Epidermal melanocyte (primary cell): ENCODE results near the gene LNX1.
A peak's percentile ranks its signal among the peaks of the same experiment; 100 is the strongest.

ENCODE experiments used
- DNase-seq: peaks from one replicate; pipeline ENCODE4 v3.0.0; 2011; ENCODE audit warnings: low spot score; ENCODE audit not compliant: insufficient read length

The LNX1 gene

DNA sequence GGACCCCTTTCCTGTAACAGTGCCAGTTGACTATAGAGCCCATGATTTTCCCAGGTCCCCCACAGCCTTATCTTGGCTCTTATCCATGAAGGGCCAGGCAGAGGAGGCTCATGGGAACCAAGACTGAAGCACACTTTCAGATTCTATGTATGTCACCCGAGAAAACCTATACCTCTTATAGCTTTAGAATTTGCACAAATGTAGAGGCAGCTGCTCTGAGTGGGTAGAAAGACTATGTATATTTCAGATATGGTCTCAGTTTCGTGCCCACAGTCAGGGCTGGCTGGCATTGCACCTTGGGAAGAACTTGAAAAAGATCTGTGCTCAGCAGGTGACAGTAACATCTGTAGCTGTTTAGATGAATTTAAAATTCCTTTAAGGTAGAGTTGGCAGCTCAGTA is 8.3 kb upstream of the LNX1 start:
- no peak for DNase-seq

DNA sequence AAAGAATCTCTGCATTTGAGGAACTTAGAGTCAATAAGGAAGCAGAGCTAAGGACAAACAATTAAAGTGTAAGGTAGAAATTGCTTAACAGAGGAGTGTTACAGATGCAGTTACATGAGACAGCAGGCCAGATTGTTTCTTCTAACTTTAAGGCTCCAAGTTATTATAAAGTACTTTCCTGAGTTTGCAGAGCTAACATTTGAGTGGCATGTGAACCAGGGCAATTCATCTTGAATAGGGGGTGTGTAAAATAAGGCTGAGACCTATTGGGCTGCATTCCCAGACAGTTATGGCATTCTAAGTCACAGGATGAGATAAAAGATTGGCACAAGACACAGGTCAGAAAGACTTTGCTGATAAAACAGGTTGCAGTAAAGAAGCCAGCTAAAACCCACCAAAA is 7.6 kb upstream of the LNX1 start:
- DNase-seq: no peak

DNA sequence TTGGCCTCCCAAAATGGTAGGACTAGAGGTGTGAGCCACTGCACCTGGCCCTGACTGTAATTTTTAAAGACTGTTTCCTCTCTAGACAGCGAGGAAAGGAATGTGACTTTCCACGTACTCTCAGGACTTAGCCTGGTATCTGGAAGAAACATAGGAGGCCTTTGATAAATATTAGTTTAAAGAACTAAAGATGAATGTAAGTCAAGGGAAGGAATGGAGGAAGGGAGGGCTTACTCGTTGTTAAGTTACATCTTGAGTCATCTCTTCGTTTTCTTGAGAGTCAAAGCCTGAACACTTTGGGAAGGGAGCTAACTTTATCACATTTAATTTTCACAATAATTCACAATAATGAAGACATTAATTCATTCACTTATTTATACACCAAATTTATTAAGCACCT is 7.2 kb upstream of the LNX1 start:
- DNase-seq: no peak

DNA sequence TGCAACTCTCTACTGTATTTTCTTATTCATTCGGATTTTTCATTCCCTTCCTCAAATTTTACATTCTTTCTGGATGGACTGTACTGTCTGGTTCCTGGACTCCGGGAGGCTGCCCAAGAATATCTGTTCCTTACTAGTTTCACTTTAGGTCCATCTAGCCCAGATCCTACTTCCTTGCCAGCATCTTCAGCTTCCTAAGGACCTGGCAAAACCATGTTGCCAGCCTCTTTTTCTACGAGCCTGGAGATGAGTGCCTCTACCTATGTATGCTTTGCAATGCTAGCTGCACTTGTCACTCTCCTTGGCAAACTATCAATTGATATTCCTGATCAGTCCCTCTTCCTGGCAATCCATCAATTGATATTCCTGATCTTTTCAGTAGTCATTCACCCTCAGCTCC is 5.6 kb upstream of the LNX1 start:
- DNase-seq: no peak

DNA sequence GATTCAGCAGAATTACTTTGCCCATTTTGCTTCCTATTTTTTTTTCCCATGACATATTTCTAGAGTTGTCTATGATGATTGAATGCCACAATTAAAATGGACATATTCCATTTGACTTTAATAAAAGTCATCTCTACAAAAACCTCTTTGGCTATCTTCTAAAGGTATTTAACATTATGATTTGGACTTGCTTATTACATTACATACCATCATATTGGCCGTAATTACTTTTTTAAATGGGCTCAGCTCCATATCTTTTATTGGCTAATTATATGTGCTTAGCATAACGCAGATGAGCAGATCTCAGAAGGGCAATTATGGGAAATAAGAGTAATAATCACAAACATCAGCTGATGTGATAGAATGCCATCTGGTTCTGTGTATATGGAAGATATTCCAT is 4.5 kb upstream of the LNX1 start:
- no peak for DNase-seq

DNA sequence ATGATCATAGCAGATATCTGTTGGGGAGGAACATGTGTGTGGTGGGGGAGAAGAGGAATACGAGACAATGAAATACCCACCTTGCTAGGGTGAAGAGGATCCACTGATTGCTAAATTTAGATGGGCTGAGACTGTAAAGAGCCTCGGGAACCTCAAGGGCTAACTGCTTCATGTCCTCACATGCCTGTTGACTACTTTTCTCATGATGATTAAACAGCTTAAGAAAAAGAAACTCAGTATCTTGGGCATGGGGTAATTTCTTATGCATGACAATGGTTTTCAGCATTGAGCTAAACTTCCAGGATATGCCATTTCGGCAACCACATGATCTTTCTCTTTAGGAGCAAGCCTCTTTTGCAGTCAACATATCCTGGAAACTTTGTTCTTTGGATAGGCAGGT is 3.9 kb upstream of the LNX1 start:
- no peak for DNase-seq

DNA sequence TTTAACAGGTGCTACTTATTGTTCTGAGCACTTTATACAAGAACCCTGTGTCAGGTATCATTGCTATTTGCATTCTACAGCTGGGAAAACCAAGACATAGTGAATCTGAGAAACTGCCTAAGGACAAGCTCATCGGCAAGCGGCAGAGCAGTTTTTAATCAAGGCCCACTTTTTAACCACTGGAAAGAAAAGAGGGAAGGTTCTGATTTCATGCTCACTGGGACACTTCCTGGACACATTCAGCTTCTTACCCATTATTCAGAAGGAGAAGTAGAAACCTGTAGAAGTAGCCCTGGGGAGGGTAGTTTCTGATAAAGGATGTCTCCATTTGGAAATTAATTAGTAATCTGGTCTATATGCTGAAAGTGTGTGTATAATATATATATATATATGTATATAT is 2.5 kb upstream of the LNX1 start:
- no peak for DNase-seq

DNA sequence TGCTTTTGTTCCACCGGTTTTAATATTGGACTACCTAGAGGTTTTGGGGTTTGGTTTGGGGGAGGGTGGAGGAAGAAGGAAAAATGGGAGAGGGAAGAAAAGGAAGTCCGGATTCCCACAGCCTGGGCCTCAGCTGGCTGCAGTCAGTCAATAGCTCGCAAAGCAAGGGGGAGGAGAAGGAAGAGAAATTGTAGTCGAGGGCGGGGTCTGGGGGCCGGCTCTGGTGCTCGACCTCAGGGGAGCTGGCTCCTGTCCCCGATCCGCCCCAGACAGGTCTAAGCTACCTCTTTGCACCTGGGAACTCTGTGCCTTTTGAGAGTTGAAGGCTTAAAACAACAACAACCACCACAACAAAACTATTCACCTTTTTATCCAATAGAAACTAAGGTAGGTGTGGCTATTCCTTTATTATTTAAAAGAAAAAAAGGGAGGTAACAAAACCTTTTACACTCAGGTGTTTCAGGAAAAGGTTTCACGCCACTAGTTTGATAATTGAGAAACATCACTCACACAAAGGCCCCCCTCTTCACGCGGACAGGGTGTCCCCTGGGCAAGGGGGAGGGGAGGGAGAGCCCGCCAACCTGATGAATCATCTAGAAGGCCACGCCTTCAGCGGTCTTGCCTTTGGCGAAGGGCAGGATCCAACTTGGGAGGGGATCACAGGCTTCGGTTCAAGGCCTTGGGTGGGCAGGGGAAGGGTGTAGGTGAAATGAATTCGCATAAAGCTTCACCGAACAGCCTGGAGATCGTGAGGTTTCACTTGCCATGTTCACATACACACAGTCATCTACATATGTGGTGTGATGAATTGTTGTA is 1.6 kb upstream of the LNX1 start:
- DNase-seq: no peak

DNA sequence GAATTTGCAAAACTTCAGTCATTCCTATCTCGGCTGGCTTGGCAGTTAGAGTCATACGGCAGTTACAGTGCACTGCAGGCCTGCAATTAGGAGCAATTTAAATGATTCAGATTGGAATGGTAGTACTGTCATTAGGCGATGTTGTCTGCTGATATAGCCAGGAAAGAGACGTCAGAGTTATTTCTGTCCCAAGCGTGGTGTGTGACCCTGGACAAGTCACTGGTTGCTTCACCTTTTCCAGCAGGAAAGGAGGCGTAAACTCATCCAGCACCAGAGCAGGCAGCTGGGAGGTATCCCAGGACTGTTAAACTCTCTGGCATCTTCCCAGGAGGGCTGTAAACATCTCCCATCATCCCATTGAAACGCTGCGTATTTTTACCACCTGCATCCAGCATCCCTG is 836 bp upstream of the LNX1 start:
- no peak for DNase-seq

DNA sequence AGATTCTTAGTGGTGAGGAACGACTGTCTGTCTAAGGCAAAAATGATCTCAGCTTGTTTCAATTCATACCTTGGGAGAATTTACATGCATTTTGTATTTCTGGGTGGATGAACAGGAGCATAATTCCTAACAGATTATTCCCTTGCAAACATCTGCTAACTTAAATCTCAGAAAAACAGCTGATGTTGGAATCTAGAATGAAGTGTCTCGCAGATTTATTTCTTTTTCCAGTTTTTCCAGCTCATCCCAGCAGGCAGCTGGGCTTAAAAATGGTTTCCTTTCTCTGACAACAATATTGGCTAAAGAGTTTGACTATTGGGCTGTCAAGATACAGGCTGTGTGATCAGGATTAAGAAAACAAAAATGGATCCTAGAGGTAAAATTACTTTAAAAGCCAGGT is 1.1 kb downstream of the LNX1 start:
- DNase-seq: no peak

DNA sequence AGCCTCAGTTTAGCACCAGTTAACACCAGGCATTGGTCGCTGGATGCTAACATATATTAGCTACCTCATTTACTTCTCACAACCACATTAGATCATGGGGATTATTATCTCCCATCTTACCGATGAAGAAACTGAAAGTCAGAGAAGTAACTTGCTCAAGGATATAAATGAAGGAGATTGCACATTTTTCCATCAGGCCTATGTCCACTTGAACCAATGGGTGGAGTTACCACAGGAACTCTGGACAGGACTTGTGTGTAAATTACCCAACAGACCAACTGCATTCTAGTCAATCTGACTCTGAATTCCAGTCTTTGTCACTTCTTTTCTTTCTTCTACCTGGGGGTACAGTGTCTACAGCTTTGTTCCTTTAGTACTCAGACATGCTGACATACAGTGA is 1.8 kb downstream of the LNX1 start:
- DNase-seq: no peak

DNA sequence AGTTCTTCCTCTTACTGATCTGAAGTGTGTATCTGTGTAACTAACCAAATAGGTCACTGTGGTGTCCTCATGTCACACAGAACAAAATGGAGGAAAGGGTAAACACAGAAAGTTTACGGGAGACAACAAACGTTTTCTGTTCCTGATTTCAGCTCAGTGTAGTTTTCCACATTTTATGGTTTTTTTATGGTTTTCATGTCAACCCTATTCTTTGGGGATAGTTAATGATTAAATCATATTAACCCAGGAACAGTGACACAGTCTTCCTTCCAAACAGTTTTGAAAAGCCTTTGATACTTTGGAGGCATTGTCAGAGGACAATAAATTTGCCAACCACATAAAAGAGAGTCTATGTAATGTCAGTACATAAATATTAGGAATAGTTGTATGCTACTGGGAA is 4.2 kb downstream of the LNX1 start:
- no peak for DNase-seq

DNA sequence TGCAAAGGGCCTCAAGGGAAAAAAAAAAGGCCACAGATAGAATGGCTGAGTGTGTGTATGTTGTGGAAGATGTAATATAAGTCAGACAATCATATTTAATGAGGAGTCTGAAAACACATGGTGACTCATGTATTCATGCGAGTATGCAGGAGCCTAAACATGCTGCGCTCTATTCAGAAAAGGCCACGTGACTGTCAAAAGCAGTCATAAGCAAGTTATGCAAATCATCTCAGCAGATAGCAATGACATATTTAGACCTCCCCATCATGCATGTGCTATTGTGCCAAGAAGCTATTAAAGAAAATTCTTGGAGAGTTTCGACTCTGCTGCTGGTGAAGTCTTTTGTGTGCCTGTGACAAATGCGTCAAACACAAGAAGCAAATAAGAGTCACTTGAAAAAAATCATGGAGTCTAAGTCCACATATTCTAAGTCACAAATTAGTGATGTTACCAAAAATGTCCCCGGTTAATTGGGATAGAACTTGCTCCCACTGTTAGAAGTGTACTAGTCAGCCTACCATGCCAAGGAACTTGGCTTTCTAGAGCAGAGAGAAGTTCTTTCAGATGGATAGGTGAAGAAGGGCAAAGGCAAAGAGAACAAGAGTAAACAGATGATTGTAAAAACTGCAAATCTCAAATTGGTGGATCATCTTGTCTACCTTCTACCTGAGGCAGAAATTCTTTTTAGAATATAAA is 5.0 kb downstream of the LNX1 start:
- peak; percentile 23 for DNase-seq

DNA sequence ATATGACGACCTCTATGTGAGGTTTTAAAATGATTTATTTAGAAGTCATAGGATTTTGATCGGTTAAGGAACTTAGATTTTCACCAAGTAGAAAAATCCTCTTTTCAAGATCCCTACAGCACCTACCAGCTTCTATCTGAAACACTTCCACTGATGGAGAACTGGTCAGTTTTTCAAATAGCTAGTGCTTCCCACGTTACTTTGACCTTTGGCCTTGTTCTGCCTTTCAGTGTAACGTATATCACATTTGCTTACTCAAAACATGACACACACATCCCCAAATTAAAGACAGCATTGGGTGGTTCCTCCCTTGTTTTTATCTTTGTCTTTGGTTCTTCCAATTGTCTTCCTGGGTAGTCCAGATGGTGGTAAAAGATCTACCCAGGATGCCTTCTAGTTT is 6.6 kb downstream of the LNX1 start:
- no peak for DNase-seq

DNA sequence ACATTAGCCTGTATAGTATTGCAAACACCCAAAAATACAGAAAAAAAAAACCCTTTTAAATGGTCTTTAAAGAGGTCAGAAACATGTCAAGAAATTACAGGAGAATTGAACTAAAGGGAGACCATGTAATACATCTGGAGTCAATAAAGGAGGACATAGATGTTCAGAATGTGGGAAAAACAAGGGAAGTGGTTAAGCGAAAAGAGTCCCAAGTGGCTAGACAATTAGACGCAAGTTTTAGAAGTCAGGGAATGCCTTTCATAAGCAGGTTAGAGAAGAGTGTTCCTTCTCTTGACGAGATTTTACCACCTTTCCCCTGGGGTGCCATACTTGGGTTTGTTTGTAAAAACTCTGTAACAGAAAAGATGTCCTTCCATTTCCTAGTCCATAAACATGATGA is 7.8 kb downstream of the LNX1 start:
- no peak for DNase-seq

DNA sequence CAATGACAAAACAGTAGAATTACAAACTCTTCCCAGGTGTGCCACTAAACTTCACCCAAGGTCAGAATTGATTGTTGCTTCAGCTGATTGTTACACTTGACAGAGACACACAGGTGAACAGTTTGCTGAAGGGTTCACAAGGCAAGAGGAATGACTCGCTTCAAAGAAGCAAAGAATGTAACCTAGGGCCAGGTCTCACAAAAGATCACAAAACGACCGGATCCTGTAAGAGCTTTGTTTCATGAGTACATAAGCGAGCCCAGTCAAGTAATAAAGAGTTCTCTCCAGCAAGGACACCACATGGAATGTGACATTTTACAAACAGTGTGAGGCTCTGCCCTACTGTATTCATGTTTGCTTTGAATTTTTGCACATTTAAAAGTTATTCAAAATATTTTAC is 9.1 kb downstream of the LNX1 start:
- DNase-seq: no peak

DNA sequence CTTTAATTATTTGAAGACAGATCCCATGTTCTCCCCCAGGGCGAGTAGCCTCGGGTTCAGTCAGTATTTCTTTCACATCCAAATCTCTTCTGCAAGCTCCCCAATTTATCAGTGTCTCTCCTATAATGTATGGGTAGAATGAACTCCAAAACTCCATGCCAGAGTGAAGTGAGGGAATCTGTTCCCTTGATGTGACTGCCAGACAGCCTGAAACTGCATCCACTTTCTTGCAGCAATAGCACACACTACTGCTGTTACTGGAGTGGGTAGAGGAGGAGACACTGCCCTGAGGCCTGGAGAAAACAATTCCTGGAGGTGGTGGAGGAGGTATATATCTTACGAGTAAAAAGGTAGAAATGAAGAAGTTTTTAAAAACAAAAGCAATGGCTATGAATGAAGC is 11.0 kb downstream of the LNX1 start:
- DNase-seq: no peak

DNA sequence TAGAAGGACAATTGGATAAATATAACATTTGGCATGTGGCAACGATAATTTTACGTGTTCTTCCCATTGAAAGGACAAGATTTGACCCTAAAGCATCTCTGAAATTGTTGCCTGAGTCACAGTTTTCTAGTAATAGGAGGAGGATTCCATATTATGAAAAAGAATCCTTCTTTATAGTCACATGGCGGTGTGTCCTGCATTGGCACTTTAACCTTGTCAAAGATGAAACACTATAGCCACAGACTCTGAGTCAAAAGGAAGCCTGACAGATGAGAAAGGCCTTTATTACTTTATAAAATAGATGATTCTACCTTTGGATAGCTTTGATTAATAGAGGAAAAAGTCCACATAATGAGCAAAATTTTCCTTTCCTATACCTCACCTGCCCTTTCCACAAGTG is 11.5 kb downstream of the LNX1 start:
- no peak for DNase-seq

DNA sequence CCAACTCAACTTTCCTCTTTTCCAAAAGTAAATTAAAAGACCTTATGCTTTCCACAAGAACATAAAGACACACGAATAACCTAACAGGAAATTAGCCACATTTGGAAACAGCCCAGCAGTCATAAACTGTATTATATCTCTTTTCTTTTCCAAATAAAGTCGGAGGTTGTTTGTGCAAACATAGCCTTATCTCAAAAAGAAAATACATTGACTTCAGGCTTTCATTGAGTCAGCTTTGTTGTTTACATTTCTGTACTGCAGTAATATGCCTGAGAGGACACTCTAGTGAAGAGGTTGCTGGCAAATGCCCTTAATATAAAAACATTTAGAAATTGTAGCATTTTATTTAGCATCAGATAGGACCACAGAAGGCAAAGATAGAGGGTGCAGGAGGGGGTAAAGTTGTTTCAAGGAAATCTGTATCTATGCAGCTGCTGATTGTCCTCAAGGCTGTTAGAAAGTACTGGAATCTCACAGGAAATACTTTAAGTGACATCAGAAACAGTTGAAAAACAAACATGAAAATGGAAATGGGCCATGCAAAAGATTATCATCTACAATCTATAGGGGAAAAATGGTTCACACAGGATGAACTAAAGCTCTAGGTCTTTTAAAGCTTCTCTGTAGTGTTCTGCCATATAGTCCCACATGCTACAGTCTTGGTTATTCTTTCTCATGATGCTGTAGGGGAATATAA is 14.5 kb downstream of the LNX1 start:
- no peak for DNase-seq

DNA sequence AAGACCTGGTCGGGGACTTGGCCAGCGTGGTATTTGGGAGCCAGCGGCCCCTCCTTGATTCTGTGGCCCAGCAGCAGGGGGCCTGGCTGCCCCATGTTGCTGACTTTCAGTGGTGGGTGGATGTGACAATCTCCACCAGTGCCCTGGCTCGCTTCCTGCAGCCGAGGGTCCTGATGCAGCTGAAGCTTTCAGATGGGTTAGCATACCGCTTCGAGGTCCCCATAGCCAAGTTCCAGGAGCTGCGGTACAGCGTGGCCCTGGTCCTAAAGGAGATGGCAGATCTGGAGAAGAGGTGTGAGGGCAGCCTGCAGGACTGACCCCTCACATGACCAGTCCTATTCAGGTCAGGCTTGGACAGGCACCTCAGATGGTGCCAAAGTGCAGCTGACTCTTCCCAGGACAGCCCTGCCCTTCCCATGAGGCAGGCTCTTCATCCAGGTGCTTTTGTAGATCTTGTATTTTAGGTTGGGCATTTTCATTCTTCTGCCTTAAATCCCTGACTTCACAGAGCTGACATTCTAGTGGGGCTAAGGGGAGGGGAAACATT is 15.1 kb downstream of the LNX1 start:
- no peak for DNase-seq

DNA sequence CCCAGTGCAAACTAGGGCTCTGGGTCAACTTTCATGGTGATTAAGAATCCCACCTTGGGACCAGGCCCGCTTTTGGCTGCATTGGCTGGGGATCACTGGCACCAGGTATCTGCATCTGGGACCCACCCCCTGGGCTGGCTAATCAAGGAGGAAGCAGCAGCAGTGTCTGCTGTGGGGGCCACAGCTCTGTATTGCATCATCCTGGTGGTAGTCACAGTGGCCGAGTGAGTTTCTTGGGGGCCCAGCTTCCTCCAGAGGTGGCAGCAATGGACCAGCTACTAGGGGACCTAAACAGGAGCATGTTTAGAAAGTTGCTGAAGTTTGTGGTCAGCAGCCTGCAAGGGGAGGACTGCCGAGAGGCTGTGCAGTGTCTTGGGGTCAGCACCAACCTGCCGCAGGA is 15.7 kb downstream of the LNX1 start:
- DNase-seq: no peak

DNA sequence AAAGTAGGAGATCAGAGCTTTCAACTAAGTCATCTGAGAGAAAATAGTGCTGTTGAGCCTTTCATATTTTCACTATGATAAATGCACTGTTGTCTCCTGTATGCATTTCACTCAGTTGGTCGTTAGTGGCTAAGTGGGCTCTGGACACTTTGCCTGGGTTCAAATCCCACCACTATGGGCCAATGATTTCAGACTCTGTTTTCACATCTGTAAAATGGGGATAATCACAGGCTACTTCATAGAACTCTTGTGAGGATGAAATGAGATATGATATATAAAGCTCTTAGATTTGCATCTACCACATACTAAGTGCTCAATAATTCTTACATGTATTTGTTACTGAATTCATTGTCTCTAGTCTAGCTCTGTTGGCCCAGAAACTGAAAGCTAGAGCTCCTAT is 16.8 kb downstream of the LNX1 start:
- DNase-seq: no peak
